ENCODE data around the gene SHC4.

- no peak for TF ChIP-seq SUZ12 (IDR thresholded peaks at IDR 0.05; ENCODE audit: extremely low read depth, insufficient read depth, insufficient read length)
- no peak for TF ChIP-seq YY1 (IDR thresholded peaks at IDR 0.05; ENCODE audit: insufficient read depth, insufficient read length)
Measured at GRCh38 chr15:48862705-48863104, 101.0 kb downstream of the SHC4 start.
